ENCODE results near the gene FHL2.
A peak's percentile ranks its signal among the peaks of the same experiment; 100 is the strongest.

Gene FHL2

GRCh38 chr2:105396254-105397024 lies 2.4 kb downstream of the FHL2 start:
- peak in 1 of 2 experiments; percentile 33 for DNase-seq

- DNase-seq = no peak
Observed at GRCh38 chr2:105395691-105396090, 3.2 kb downstream of the FHL2 start.

DNA sequence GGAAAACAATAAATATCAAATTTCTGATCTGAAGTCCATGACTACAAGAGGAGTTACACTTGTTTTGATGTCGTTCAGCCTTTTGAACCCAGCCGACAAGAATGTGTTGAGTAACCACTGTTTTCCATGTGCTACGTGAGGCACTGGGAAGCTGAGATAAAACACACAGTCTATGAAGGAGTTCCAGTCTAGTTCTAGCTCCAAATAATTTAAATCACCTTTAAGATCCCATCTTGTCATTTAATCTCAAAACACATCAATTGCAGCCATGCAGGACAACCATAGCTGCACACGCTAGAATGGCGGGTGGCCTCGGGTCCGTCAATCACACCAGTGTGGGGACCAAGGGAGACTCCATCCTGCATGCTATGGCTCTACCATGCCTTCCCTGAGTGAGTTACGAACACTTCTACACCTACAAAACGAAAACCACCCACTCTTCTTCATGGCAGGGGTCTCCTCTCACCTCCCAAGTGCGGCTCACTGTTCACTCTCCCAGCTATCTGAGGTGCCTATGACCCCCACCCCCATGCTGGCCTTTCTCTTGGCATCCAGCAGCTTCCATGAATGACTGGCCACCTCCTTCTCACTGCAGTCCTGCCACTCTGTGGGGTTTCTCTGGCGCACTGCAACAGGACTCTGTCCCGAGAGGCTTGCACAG lies 3.8 kb downstream of the FHL2 start:
- DNase-seq = no peak

- DNase-seq = no peak
Observed at GRCh38 chr2:105393373-105394055, 5.3 kb downstream of the FHL2 start.

GRCh38 chr2:105391763-105392662 lies 6.8 kb downstream of the FHL2 start:
- no peak for DNase-seq

GRCh38 chr2:105391058-105391627 lies 7.7 kb downstream of the FHL2 start:
- DNase-seq = no peak

DNA sequence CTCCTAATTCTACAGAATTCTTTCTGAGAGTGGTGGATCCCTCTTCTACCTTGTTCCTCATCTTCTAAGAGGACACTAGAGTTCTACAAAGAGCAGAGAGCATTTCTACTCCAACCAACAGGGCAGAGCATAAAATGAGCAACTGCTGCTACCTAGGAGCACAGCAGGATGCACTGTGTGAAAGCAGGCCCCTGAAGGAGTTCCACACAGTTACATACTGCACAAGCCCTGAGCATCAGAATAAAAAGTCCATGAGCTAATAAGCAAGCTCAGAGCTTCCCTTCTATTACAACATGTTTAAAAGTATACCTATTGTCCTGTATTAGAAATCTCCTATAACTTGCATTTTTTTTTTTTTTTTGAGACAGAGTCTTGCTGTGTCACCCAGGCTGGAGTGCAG lies 8.4 kb downstream of the FHL2 start:
- no peak for DNase-seq

DNA sequence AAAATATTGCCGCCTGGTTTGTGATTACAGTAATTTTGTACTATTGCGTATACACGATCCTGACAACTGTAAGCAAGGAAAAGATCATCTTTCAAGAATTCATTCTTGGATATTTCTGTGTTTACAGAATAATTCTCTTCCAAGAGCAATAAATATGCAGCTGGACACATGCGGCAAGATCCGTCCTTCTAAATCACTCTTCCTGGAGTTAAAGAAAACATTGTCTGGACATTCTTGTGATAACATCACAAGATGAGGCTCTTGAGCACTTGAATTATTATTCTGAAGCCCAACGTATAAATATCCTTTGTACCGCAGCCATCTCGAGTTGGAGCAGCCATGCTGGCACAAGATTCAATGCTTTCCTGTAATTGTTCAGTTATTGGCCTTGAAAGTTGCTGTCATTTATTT lies 9.9 kb downstream of the FHL2 start:
- DNase-seq = no peak

DNA sequence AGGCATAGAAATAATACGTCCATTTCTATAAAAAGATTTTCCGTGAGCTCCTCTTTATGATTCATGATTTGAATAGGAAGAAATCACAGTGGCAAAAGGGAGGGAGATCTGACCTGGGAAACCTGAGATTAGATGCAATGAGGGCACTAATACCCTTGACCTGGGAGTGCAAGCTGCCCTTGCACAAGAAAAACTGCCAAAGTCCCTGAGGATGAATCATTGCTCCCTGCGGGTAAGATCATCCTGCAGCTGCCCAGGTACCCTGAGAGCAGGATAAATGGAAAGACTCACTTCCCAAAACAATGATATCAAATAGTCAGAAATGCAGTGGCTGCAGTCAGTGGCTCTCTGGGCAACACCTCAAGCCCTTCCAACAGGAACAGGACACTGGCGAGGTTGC lies 11.6 kb downstream of the FHL2 start:
- DNase-seq = no peak

DNA sequence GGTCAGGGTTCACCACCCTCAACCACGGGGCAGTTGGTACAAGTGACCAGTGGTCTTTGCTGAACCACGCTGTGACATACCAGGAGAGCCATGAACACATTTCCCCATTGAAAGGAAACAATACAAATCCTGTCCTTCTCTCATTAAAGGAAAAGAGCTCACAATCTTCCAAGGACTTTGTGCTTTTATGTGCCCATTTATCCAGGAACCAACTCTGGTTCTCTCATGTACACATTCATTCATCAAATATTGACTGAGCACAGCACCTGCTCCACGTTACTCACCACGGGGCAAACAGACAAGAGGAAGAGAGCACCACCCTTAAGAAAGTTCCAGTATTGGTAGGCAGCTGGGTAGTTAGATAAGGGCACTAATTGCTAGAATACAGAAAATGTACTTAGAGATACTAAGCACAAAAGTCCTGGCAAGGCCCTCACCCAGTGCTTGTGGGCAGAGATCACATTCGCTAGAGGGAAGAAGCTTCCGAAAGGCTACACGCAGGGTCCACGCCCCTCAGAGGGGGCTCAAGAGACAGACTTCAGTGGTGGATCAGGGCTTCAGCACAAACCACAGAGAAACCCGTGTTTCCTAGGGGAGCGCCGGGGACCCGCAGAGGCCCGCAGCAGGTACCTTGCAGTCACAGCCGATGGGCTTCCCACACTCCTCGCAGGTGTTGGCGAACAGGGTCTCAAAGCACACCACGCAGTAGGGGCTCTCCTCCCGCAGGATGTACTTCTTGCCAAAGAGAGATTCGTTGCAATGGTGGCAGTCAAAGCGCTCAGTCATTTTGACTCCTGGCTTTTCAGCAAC lies 12.9 kb downstream of the FHL2 start:
- no peak for DNase-seq

- DNase-seq = no peak
Observed at GRCh38 chr2:105384861-105385260, 14.0 kb downstream of the FHL2 start.

DNA sequence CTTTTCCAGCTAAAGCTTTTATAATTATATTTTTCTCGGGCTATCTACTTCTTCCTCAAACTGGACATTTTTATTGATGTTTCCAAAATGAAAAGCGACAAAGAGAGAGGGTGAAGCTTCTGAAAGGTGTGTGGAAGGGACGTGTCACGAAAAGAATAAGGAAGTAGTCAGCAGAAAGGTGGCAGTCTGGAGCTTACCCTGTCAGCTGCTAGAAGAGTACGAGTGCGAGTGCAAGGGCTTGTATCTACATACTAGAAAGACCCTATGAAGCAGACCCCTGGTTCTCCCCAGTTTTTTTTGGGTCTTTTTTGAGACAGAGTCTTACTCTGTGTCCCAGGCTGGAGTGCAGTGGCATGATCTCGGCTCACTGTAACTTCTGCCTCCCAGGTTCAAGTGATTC lies 14.6 kb downstream of the FHL2 start:
- DNase-seq = no peak

DNA sequence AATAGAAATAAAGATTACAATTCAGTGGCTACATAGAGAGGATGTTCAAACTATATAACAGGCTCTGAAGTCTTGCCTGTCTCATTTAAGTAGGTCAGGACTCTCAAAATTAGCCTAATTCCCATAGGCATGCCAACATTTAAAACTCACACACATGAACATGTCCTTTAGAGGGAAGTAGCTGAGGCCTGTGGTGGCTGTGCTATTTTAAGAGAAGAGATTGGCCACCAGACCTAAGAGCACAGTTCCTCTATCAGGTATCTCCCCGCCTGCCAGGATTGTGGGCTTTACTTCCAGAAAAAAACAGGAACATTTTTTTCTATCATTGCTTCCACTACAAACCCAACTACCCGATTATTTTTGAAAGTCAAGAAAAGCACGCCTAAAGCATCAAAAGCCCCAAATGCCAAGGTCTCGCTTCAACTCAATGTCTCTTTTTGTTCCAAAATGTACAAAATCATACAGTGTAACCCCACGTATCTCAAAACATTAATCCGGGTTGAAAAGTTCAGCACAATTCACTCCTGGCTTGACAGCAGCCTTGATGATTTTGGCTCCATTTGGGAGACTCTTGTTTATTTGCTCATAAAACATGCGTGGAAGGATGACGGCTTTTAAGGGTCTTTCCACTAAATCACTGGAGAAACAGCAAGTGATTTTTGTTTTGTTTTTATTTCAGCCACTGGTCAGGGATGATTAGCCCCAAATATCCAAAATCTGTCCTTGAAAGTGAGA lies 15.3 kb downstream of the FHL2 start:
- no peak for DNase-seq

DNA sequence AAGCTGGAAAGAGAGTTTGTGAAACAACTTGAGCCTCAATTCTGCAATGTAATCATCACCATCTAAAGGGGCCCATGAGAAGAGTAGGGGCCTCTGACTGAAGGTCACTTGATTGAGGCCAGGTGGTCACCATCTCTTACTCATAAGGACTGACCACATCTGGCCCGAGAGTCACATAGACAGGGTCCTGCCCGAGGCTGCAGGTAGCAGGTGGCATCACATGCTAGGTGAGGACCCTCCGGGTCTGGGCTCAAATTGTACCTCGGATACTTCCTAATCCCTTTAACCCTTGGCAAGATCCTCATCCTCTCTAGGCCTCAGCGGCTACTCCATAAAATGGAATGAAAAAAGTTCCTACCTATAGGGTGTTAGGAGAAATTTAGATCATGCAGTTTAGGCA lies 16.7 kb downstream of the FHL2 start:
- DNase-seq = no peak

DNA sequence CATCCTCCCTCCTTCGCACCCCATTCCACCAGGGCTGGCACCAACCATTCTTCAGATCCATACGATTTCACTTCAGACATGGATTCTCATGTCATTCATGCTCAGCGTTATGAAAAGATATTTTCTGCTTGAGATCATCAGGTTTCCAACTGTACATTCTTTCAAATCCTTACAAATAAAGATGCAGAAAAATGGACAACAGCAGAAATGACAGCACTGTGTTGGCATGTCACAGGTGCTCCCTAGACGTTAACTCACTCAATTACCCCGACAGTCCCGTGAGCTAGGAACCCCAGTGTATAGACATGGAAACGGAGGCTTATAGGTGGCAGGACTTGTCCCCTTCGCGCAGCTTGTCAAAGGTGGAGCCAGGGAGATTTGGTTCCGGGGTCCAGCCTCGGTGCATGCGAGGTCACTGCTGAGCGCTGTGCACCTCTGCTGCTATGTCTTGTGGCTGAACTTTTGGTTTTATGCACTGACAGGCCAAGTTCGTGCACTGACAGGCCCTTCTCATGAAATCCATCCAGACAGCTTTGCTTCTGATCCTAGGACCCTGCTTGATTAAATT lies 17.7 kb downstream of the FHL2 start:
- DNase-seq = no peak

DNA sequence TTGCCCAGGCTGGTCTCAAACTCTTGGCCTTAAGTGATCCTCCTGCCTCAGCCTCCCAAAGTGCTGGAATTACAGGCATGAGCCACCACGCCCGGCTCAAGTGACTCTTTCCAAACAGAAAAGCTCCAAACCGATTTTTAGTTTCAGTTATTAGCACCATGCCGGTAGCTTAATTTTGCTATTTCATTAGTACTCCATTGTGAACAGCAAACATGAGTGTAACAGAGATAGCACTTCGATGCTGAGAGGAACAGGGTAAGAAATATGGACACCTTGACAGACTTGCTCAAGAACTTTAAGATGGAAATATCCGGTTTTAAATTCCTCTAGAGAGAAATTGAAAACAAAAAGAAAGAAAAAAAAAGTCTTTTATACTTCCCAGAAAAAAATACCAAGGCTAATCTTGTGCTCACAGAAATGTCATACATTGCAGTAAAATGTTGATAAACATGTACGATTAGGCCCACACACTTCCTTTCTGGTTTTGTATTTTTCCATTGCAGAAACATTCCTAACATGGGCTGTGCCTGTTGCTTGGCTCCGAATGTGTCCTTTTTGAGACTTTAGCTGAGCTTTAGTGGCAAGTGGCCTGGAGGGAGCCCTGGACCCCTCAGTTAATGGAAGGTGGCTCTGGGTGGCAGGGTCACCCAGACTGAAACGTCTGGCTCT lies 18.3 kb downstream of the FHL2 start:
- DNase-seq = no peak

DNA sequence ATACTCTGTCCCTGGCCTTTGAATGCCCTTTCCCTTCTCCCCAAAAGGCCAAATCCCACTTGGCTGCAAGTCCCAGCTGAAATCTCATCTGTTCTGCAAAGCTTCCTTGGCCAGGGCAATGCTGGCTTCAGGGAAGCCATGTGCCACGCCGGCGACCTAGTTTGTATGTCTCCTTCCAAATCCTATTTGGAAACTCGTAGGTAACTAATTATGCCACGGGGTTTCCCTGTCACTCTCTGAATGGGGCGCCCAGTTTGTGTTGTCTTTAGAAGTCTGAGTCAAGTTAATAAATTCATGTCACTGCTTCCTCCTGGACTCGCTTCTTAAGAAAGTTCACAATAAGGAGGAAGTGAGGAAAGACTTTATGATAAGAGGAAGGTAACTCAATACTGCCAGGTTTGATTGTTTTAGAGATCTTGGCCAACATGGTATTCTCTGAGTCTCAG lies 19.1 kb downstream of the FHL2 start:
- DNase-seq = no peak

GRCh38 chr2:105378921-105379383 lies 19.9 kb downstream of the FHL2 start:
- no peak for DNase-seq

DNA sequence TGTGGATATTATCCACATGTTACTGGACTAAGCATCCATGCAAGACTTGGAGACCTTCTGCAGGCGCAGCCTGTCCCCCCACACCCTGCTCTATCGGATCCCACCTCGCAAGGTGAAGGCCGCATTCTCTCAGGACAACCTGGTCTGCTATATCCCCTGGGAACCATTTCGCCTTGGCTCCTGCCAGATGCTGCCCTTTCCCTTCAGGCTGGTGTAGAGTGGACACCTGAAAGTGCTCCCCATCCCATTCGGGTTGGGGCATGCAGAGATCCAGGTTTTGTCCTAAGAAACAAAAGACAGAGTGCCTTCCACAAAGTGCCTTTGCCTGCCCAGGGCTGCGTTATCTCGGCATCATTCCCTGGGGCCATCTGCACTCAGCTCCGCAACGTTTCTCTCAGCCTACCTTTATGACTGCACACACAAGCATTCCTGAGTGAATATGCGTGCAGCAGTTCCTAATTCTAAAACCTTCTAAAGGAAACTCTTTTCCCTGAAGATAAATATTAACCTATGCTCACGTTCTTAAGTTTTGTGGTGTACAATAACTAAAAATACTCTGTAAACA lies 20.5 kb downstream of the FHL2 start:
- no peak for DNase-seq

DNA sequence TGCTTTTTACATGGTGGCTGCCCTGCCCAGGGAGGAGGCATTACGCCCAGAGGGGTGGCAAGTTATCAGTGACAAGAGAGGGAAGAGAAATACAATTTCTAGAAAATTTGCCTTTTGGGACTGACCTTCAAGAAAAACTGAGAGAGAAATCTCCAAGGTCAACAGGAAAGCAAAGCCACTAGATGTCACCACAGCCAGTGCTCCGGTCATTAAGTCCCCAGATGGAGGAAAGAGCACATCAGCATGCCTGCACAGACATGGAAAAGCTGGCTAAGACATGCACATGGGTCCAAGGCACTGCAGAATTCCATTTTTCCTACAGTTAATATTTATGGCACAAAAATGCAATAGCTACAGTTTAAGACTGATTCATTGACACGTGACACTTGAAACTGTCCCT lies 21.0 kb downstream of the FHL2 start:
- DNase-seq = no peak

Measured in NCI-H446 (cell line).